Measurements from ENCODE around the gene AEN. TPM values are rescaled to one million over a fixed set of nuclear protein-coding genes. Genes with fewer than 3 reads are reported as not detected.

The AEN gene
- total RNA-seq, 4 donors from 2014 or later = 21.6 to 32.8 (median 27.3) TPM

DNA sequence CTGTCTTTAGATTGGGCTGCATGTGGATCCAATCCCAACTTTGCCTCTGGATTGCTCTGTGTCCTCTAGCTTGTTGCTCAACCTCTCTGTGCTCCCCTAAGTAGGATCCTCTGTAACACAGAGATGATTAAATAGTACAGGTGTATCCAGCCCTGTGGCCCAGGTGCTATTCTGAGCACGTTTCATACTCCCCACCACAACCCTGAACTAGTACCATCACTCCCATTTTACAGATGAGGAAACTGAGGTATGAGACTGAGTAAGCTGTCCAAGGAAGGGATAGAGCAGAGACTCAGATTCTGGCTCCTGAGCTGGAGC lies 24.9 kb downstream of the AEN start:
- TF ChIP-seq, protein P1, sequence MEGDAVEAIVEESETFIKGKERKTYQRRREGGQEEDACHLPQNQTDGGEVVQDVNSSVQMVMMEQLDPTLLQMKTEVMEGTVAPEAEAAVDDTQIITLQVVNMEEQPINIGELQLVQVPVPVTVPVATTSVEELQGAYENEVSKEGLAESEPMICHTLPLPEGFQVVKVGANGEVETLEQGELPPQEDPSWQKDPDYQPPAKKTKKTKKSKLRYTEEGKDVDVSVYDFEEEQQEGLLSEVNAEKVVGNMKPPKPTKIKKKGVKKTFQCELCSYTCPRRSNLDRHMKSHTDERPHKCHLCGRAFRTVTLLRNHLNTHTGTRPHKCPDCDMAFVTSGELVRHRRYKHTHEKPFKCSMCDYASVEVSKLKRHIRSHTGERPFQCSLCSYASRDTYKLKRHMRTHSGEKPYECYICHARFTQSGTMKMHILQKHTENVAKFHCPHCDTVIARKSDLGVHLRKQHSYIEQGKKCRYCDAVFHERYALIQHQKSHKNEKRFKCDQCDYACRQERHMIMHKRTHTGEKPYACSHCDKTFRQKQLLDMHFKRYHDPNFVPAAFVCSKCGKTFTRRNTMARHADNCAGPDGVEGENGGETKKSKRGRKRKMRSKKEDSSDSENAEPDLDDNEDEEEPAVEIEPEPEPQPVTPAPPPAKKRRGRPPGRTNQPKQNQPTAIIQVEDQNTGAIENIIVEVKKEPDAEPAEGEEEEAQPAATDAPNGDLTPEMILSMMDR (IDR thresholded peaks at IDR 0.05) = no peak
- TF ChIP-seq POLR2A (IDR thresholded peaks at IDR 0.05) = no peak
- 92 to 94% methylated on average over 1 of the region's 1 CpG for WGBS, 2 donors
- intact Hi-C loops (cut with DNase I) = no loop called here
- Histone ChIP-seq H3K4me3 (replicated peaks in 1 of 3) (no peak overlapping the region), H3K27me3 (no peaks in the 10 kb centered on the region), H3K4me1 (peaks cover 23 to 37% of the 10 kb centered on the region in 2 donors), H3K9me3 (no peaks in the 10 kb centered on the region), H3K27ac (no peak overlapping the region), H3K36me3 (no peaks in the 10 kb centered on the region)
- no peak for DNase-seq

DNA sequence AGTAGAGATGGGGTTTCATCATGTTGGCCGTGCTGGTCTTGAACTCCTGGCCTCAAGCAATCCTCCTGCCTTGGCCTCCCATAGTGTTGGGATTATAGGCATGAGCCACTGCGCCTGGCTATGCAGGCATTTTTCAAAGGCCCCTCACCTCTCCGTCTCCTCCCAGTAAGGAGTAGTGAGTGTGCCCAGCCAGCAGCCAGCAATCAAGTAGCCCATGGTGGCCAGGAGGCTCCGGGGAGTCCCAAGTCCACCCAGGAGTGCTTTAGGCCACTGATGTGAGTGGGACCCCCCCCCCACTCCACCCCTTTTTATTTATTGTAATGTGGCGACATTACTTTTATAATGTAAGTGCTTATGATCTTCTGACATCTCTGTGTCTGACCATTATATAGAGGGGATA lies 25.8 kb downstream of the AEN start:
- intact Hi-C loops (cut with DNase I) = no loop called here
- Histone ChIP-seq H3K27me3 (no peaks in the 10 kb centered on the region), H3K36me3 (no peaks in the 10 kb centered on the region), H3K9me3 (no peaks in the 10 kb centered on the region), H3K4me1 (peaks cover 17 to 31% of the 10 kb centered on the region in 2 donors), H3K4me3 (replicated peaks in 1 of 3) (no peak overlapping the region), H3K27ac (peak overlapping the region in 1 of 3 donors; percentile 23)
- TF ChIP-seq, protein P1 (IDR thresholded peaks at IDR 0.05) = no peak
- TF ChIP-seq POLR2A (IDR thresholded peaks at IDR 0.05) = no peak
- WGBS, 2 donors = 80 to 97% methylated on average over 4 to 5 of the region's 5 CpGs
- no peak for DNase-seq

DNA sequence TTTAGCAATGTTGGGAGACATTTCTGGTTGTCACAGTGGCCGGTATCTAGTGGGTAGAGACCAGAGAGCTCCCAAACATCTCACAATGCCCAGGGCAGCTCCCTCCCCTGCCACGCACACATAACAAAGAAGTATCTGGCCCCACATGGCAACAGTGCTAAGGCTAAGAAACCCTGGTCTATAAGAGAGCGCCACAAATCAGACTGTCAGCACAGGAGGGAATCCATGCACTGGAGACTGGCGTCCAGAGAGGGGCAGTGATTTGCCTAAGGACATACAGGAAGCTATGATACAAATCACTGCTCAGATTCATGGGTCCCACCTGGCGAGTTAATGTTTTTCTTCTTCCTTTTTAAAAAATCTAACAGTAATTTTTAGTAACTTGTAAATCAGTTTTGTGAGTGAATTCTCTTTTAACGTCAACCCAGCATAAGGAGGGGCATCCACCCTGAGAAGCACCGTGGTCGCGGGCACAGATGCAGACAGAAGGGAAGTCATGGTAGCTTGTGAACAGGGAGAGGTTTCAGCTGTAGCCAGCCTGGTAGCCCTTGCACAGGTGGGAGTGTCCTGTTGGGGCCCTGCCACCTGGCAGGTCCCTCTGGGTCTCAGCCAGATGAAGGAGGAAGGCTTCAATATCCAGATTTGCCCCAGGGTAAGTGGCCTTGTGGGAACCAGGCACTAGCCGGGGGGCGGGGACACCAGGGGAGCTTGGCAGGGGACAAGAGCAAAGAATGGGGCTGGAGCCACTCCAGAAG lies 26.4 kb downstream of the AEN start:
- Histone ChIP-seq H3K9me3 (no peaks in the 10 kb centered on the region), H3K27ac (peak overlapping the region in 1 of 3 donors; percentile 23), H3K27me3 (no peaks in the 10 kb centered on the region), H3K4me1 (peaks cover 17 to 31% of the 10 kb centered on the region in 2 donors), H3K4me3 (replicated peaks in 1 of 3) (no peak overlapping the region), H3K36me3 (no peaks in the 10 kb centered on the region)
- DNase-seq = peak; percentile 48 to 62
- TF ChIP-seq, protein P1 (IDR thresholded peaks at IDR 0.05) = no peak
- TF ChIP-seq POLR2A (IDR thresholded peaks at IDR 0.05) = no peak
- 87 to 91% methylated on average over 11 of the region's 11 CpGs for WGBS, 2 donors
- intact Hi-C loops (cut with DNase I) = no loop called here

DNA sequence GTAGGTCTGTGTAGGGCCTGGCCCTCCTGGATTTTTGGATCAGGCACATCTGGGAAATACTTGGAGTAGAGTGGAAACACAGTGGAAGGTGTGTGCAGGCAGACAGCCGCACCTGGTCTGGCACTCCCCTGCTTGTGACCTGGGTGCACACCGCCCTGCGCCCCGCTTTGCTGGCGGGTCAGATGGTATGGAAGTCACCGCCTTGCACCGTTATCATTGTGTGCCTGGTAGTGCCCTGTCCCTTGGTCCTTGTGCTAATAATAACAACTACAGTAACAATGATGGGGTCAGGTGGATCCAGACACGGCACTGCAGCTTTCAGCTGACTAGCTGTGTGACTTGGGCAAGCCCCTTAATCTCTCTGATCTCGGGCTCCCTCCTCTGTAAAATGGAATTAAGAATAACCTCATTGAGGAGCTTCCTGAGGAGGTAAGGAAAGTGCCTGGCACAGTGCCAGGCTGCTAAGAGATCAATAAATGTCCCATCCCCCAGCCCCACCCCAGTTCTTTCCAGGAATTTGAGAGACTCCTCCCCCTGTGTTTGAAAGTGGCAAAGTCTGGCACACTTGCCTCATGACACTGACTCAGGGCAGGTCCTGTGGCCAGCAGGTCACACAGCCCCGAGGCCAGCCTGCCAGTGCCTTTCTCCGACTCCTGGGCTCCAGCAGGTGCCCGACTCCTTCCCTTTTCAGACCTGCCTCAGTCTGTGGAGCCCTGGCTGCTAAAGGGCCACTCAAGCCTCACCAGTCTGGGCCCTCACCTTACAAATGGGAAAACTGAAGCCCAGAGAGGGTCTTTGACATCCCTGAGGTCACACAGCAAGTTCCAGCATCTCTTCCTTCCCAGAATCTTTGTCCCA lies 27.4 kb downstream of the AEN start:
- intact Hi-C loops (cut with DNase I) = no loop called here
- TF ChIP-seq, protein P1 (IDR thresholded peaks at IDR 0.05) = no peak
- Histone ChIP-seq H3K4me3 (replicated peaks in 1 of 3) (no peak overlapping the region), H3K9me3 (no peaks in the 10 kb centered on the region), H3K27ac (peak overlapping the region in 2 of 3 donors; percentile 13 to 57), H3K4me1 (peaks cover 17 to 31% of the 10 kb centered on the region in 2 donors), H3K36me3 (no peaks in the 10 kb centered on the region), H3K27me3 (no peaks in the 10 kb centered on the region)
- peak in 1 of 2 donors; percentile 40 for DNase-seq
- 73 to 84% methylated on average over 5 to 12 of the region's 12 CpGs for WGBS, 2 donors

DNA sequence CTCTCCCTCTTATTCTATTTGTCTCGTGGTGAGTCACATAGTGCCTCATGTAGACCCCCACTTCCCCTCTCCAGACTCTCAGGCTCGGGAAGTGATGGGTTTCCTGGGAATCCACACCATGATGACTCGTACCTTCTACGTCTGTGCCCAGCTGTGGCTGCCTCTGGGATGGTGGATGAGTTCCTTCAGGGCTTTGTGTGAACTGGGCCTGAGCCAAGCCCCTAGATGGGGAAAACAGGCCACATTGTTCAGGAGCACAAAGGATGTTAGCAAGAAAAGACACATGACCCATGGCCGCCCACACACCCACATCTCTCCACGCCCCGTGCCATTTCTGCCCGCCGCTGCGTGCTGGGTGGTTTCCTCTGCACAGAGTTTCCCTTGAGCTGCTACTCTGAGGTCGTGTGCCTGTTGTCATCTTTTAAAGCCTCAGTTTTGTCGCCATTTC lies 28.2 kb downstream of the AEN start:
- H3K27ac ChIP-seq = peak overlapping the region in 2 of 3 donors; percentile 13 to 57
- intact Hi-C loops (cut with DNase I) = no loop called here
- no peaks in the 10 kb centered on the region for H3K36me3 ChIP-seq
- no peak for DNase-seq
- H3K9me3 ChIP-seq = no peaks in the 10 kb centered on the region
- H3K4me1 ChIP-seq = peaks cover 17 to 31% of the 10 kb centered on the region in 2 donors
- 68 to 72% methylated on average over 12 of the region's 12 CpGs for WGBS, 2 donors
- no peak for TF ChIP-seq POLR2A (IDR thresholded peaks at IDR 0.05)
- TF ChIP-seq, protein P1 (IDR thresholded peaks at IDR 0.05) = no peak
- H3K4me3 ChIP-seq (replicated peaks in 1 of 3) = no peak overlapping the region
- H3K27me3 ChIP-seq = no peaks in the 10 kb centered on the region

Data from thyroid gland (tissue), 4 donors.